ENCODE measurements around the gene ELOVL5. TPM values are rescaled to one million over a fixed set of nuclear protein-coding genes. Genes with fewer than 3 reads are reported as not detected.
"Not testable (repeated sequence)": the region's sequence is repeated elsewhere in the genome, so short reads cannot be mapped to it uniquely, and the experiment has no call there.

ELOVL5 gene
- 10 to 100 TPM; 62.0 to 75.5 TPM for total RNA-seq
- polyA plus RNA-seq = 10 to 100 TPM; 22.8 to 30.0 TPM
- long read RNA-seq, donor 1, transcript ELOVL5-207 (7 exons, 2,875 nt) = minor isoform, 11 of 155 reads
- long read RNA-seq, donor 1, transcript ELOVL5-201 (8 exons, 2,827 nt) = major isoform, 112 of 155 reads
- long read RNA-seq, donor 1, partial matches to known transcripts = 18 of 155 reads
- long read RNA-seq, donor 1, other reads (novel, unspliced or antisense) = 12 of 155 reads
- long read RNA-seq, donor 2, transcript ELOVL5-201 (8 exons, 2,827 nt) = major isoform, 32 of 50 reads
- long read RNA-seq, donor 2, partial matches to known transcripts = 4 of 50 reads
- long read RNA-seq, donor 2, other reads (novel, unspliced or antisense) = 10 of 50 reads

GRCh38 chr6:53348371-53349208, at the start of gene ELOVL5:
Gene ELOVL5 (minus strand): TSS chr6:53348950. CDS start chr6:53295699, 53,251 bp downstream.
- H3K27ac ChIP-seq (ENCODE audit: low read depth in 1 of 2, low read length in 2 of 2) = peak within 1 kb of the TSS; percentile 94 to 95
- DNase-seq (peak; percentile 99 to 100), ATAC-seq (ENCODE audit: low FRiP score) (peak; percentile 96)
- 0% methylated on average over 86 to 101 of the region's 101 CpGs for WGBS, 2 donors
- H3K4me3 ChIP-seq (ENCODE audit: low read length in 2 of 2) = peak within 1 kb of the TSS; percentile 87 to 88
- intact Hi-C loops (cut with DNase I) = loop anchor here in 1 of 2 donors (1.0 kb wide), 1 partner anchor 11 kb away; no protein-coding TSS in a partner anchor
- no peaks in the 10 kb centered on the region for H3K9me3 ChIP-seq (ENCODE audit: control insufficient read depth, low read length)
- H3K27me3 ChIP-seq (ENCODE audit: control insufficient read depth in 1 of 2, insufficient read depth in 2 of 2, low read length in 1 of 2) = no peaks in the 10 kb centered on the region
- H3K36me3 ChIP-seq (ENCODE audit: control insufficient read depth in 1 of 2, insufficient read depth in 2 of 2, low read length in 1 of 2) = no peaks in the 10 kb centered on the region
- H3K4me1 ChIP-seq (ENCODE audit: control insufficient read depth in 1 of 2, insufficient read depth in 2 of 2, low read length in 2 of 2) = no peaks in the 10 kb centered on the region

GRCh38 chr6:53397283-53397682, 48.5 kb upstream of the ELOVL5 start:
- 82 to 88% methylated on average over 3 of the region's 3 CpGs for WGBS, 2 donors
- Histone ChIP-seq H3K4me3 (ENCODE audit: low read length in 2 of 2) (no peak overlapping the region), H3K27ac (ENCODE audit: low read depth in 1 of 2, low read length in 2 of 2) (no peak overlapping the region), H3K27me3 (ENCODE audit: control insufficient read depth in 1 of 2, insufficient read depth in 2 of 2, low read length in 1 of 2) (no peaks in the 10 kb centered on the region), H3K36me3 (ENCODE audit: control insufficient read depth in 1 of 2, insufficient read depth in 2 of 2, low read length in 1 of 2) (no peaks in the 10 kb centered on the region), H3K4me1 (ENCODE audit: control insufficient read depth in 1 of 2, insufficient read depth in 2 of 2, low read length in 2 of 2) (no peaks in the 10 kb centered on the region), H3K9me3 (ENCODE audit: control insufficient read depth, low read length) (no peaks in the 10 kb centered on the region)
- ATAC-seq (ENCODE audit: low FRiP score) = no peak
- intact Hi-C loops (cut with DNase I) = no loop called here
- DNase-seq = no peak

GRCh38 chr6:53395986-53396385, 47.2 kb upstream of the ELOVL5 start:
- H3K9me3 ChIP-seq (ENCODE audit: control insufficient read depth, low read length) = no peaks in the 10 kb centered on the region

GRCh38 chr6:53394704-53395103, 46.0 kb upstream of the ELOVL5 start:
- Histone ChIP-seq H3K36me3 (ENCODE audit: control insufficient read depth in 1 of 2, insufficient read depth in 2 of 2, low read length in 1 of 2) (no peaks in the 10 kb centered on the region), H3K4me1 (ENCODE audit: control insufficient read depth in 1 of 2, insufficient read depth in 2 of 2, low read length in 2 of 2) (no peaks in the 10 kb centered on the region), H3K27ac (ENCODE audit: low read depth in 1 of 2, low read length in 2 of 2) (no peak overlapping the region), H3K27me3 (ENCODE audit: control insufficient read depth in 1 of 2, insufficient read depth in 2 of 2, low read length in 1 of 2) (no peaks in the 10 kb centered on the region), H3K9me3 (ENCODE audit: control insufficient read depth, low read length) (no peaks in the 10 kb centered on the region), H3K4me3 (ENCODE audit: low read length in 2 of 2) (no peak overlapping the region)
- ATAC-seq (ENCODE audit: low FRiP score) (no peak), DNase-seq (no peak)
- intact Hi-C loops (cut with DNase I) = no loop called here
- 96 to 100% methylated on average over 3 of the region's 3 CpGs for WGBS, 2 donors

More at GRCh38 chr6:53395986-53396385, 47.2 kb upstream of the ELOVL5 start:
- no peaks in the 10 kb centered on the region for H3K4me1 ChIP-seq (ENCODE audit: control insufficient read depth in 1 of 2, insufficient read depth in 2 of 2, low read length in 2 of 2)
- intact Hi-C loops (cut with DNase I) = no loop called here
- no peak for ATAC-seq (ENCODE audit: low FRiP score)
- H3K4me3 ChIP-seq (ENCODE audit: low read length in 2 of 2) = no peak overlapping the region
- H3K36me3 ChIP-seq (ENCODE audit: control insufficient read depth in 1 of 2, insufficient read depth in 2 of 2, low read length in 1 of 2) = no peaks in the 10 kb centered on the region
- DNase-seq = no peak
- H3K27me3 ChIP-seq (ENCODE audit: control insufficient read depth in 1 of 2, insufficient read depth in 2 of 2, low read length in 1 of 2) = no peaks in the 10 kb centered on the region
- H3K27ac ChIP-seq (ENCODE audit: low read depth in 1 of 2, low read length in 2 of 2) = no peak overlapping the region

GRCh38 chr6:53391170-53391569, 42.4 kb upstream of the ELOVL5 start:
- intact Hi-C loops (cut with DNase I) = no loop called here
- no peaks in the 10 kb centered on the region for H3K9me3 ChIP-seq (ENCODE audit: control insufficient read depth, low read length)
- DNase-seq = no peak
- 73 to 86% methylated on average over 3 of the region's 3 CpGs for whole genome bisulfite sequencing, 2 donors
- no peak for ATAC-seq (ENCODE audit: low FRiP score)
- H3K27me3 ChIP-seq (ENCODE audit: control insufficient read depth in 1 of 2, insufficient read depth in 2 of 2, low read length in 1 of 2) = no peaks in the 10 kb centered on the region
- no peak overlapping the region for H3K4me3 ChIP-seq (ENCODE audit: low read length in 2 of 2)
- no peaks in the 10 kb centered on the region for H3K4me1 ChIP-seq (ENCODE audit: control insufficient read depth in 1 of 2, insufficient read depth in 2 of 2, low read length in 2 of 2)
- H3K27ac ChIP-seq (ENCODE audit: low read depth in 1 of 2, low read length in 2 of 2) = no peak overlapping the region
- H3K36me3 ChIP-seq (ENCODE audit: control insufficient read depth in 1 of 2, insufficient read depth in 2 of 2, low read length in 1 of 2) = no peaks in the 10 kb centered on the region

- Histone ChIP-seq H3K4me3 (ENCODE audit: low read length in 2 of 2) (no peak overlapping the region), H3K36me3 (ENCODE audit: control insufficient read depth in 1 of 2, insufficient read depth in 2 of 2, low read length in 1 of 2) (no peaks in the 10 kb centered on the region), H3K9me3 (ENCODE audit: control insufficient read depth, low read length) (no peaks in the 10 kb centered on the region), H3K27ac (ENCODE audit: low read depth in 1 of 2, low read length in 2 of 2) (no peak overlapping the region), H3K4me1 (ENCODE audit: control insufficient read depth in 1 of 2, insufficient read depth in 2 of 2, low read length in 2 of 2) (no peaks in the 10 kb centered on the region), H3K27me3 (ENCODE audit: control insufficient read depth in 1 of 2, insufficient read depth in 2 of 2, low read length in 1 of 2) (no peaks in the 10 kb centered on the region)
- 81 to 99% methylated on average over 3 of the region's 3 CpGs for WGBS, 2 donors
- intact Hi-C loops (cut with DNase I) = no loop called here
- DNase-seq = no peak
- ATAC-seq (ENCODE audit: low FRiP score) = no peak
Measured at GRCh38 chr6:53390010-53390409, 41.3 kb upstream of the ELOVL5 start.

GRCh38 chr6:53388615-53389014, 39.9 kb upstream of the ELOVL5 start:
- H3K4me3 ChIP-seq (ENCODE audit: low read length in 2 of 2); H3K9me3 ChIP-seq (ENCODE audit: control insufficient read depth, low read length); H3K4me1 ChIP-seq (ENCODE audit: control insufficient read depth in 1 of 2, insufficient read depth in 2 of 2, low read length in 2 of 2); ATAC-seq (ENCODE audit: low FRiP score); H3K27me3 ChIP-seq (ENCODE audit: control insufficient read depth in 1 of 2, insufficient read depth in 2 of 2, low read length in 1 of 2); intact Hi-C loops (cut with DNase I); DNase-seq; H3K36me3 ChIP-seq (ENCODE audit: control insufficient read depth in 1 of 2, insufficient read depth in 2 of 2, low read length in 1 of 2); H3K27ac ChIP-seq (ENCODE audit: low read depth in 1 of 2, low read length in 2 of 2): not testable (repeated sequence)
- 88% methylated on average over 3 of the region's 3 CpGs for WGBS, 2 donors

GRCh38 chr6:53382421-53382820, 33.7 kb upstream of the ELOVL5 start:
- Histone ChIP-seq H3K27ac (ENCODE audit: low read depth in 1 of 2, low read length in 2 of 2) (no peak overlapping the region), H3K9me3 (ENCODE audit: control insufficient read depth, low read length) (no peaks in the 10 kb centered on the region), H3K27me3 (ENCODE audit: control insufficient read depth in 1 of 2, insufficient read depth in 2 of 2, low read length in 1 of 2) (no peaks in the 10 kb centered on the region), H3K4me1 (ENCODE audit: control insufficient read depth in 1 of 2, insufficient read depth in 2 of 2, low read length in 2 of 2) (peaks cover 0 to 3% of the 10 kb centered on the region in 2 donors), H3K36me3 (ENCODE audit: control insufficient read depth in 1 of 2, insufficient read depth in 2 of 2, low read length in 1 of 2) (no peaks in the 10 kb centered on the region), H3K4me3 (ENCODE audit: low read length in 2 of 2) (no peak overlapping the region)
- intact Hi-C loops (cut with DNase I) = no loop called here
- DNase-seq = no peak
- WGBS, 2 donors = 74 to 87% methylated on average over 5 of the region's 5 CpGs
- no peak for ATAC-seq (ENCODE audit: low FRiP score)

All from aorta (tissue), 5 donors.